ENCODE data around the gene MEIS1. TPM values are rescaled to one million over a fixed set of nuclear protein-coding genes. Genes with fewer than 3 reads are reported as not detected.

Gene MEIS1
- total RNA-seq, 1 donor from 2014 or later: 40.1 TPM

- ATAC-seq: peak; percentile 58
- DNase-seq (ENCODE audit: missing footprints): no peak
- intact Hi-C loops (cut with DNase I): no loop called here
Observed at GRCh38 chr2:66456183-66457041, 21.5 kb downstream of the MEIS1 start.

- ATAC-seq (no peak), DNase-seq (ENCODE audit: missing footprints) (no peak)
- intact Hi-C loops (cut with DNase I): no loop called here
Observed at GRCh38 chr2:66457545-66457944, 22.6 kb downstream of the MEIS1 start.

GRCh38 chr2:66460031-66460430 lies 25.1 kb downstream of the MEIS1 start:
- ATAC-seq (no peak), DNase-seq (ENCODE audit: missing footprints) (no peak)
- intact Hi-C loops (cut with DNase I): no loop called here

GRCh38 chr2:66461001-66461663 lies 26.2 kb downstream of the MEIS1 start:
- intact Hi-C loops (cut with DNase I): no loop called here
- DNase-seq (ENCODE audit: missing footprints) (no peak), ATAC-seq (no peak)

- DNase-seq (ENCODE audit: missing footprints): no peak
- intact Hi-C loops (cut with DNase I): no loop called here
- no peak for ATAC-seq
Observed at GRCh38 chr2:66461664-66462500, 27.0 kb downstream of the MEIS1 start.

GRCh38 chr2:66462501-66462825 lies 27.5 kb downstream of the MEIS1 start:
- intact Hi-C loops (cut with DNase I): no loop called here
- ATAC-seq: no peak
- DNase-seq (ENCODE audit: missing footprints): no peak

- ATAC-seq (no peak), DNase-seq (ENCODE audit: missing footprints) (no peak)
- intact Hi-C loops (cut with DNase I): no loop called here
Observed at GRCh38 chr2:66463206-66463755, 28.4 kb downstream of the MEIS1 start.

- DNase-seq (ENCODE audit: missing footprints) (no peak), ATAC-seq (no peak)
- intact Hi-C loops (cut with DNase I): no loop called here
Observed at GRCh38 chr2:66464930-66465637, 30.2 kb downstream of the MEIS1 start.

- ATAC-seq (no peak), DNase-seq (ENCODE audit: missing footprints) (no peak)
- intact Hi-C loops (cut with DNase I): no loop called here
Observed at GRCh38 chr2:66466433-66466832, 31.5 kb downstream of the MEIS1 start.

- DNase-seq (ENCODE audit: missing footprints): no peak
- no peak for ATAC-seq
- intact Hi-C loops (cut with DNase I): no loop called here
Observed at GRCh38 chr2:66467718-66468117, 32.8 kb downstream of the MEIS1 start.

- DNase-seq (ENCODE audit: missing footprints) (no peak), ATAC-seq (no peak)
- intact Hi-C loops (cut with DNase I): no loop called here
Observed at GRCh38 chr2:66469214-66469902, 34.4 kb downstream of the MEIS1 start.

GRCh38 chr2:66470199-66470598 lies 35.3 kb downstream of the MEIS1 start:
- ATAC-seq: no peak
- intact Hi-C loops (cut with DNase I): no loop called here

GRCh38 chr2:66472225-66472843 lies 37.4 kb downstream of the MEIS1 start:
- no peak for ATAC-seq
- intact Hi-C loops (cut with DNase I): no loop called here
- DNase-seq (ENCODE audit: missing footprints): no peak

More at GRCh38 chr2:66470199-66470598, 35.3 kb downstream of the MEIS1 start:
- no peak for DNase-seq (ENCODE audit: missing footprints)

GRCh38 chr2:66477135-66477842 lies 42.4 kb downstream of the MEIS1 start:
- intact Hi-C loops (cut with DNase I): loop anchor here (5.0 kb wide), 1 partner anchor 35 kb away; no protein-coding TSS in a partner anchor

GRCh38 chr2:66478299-66478698 lies 43.4 kb downstream of the MEIS1 start:
- intact Hi-C loops (cut with DNase I): loop anchor here (5.0 kb wide), 1 partner anchor 36 kb away; no protein-coding TSS in a partner anchor
- ATAC-seq (no peak), DNase-seq (ENCODE audit: missing footprints) (no peak)

More at GRCh38 chr2:66477135-66477842, 42.4 kb downstream of the MEIS1 start:
- ATAC-seq (peak; percentile 30), DNase-seq (ENCODE audit: missing footprints) (no peak)

GRCh38 chr2:66478731-66479316 lies 43.9 kb downstream of the MEIS1 start:
- intact Hi-C loops (cut with DNase I): loop anchor here (5.0 kb wide), 1 partner anchor 37 kb away; no protein-coding TSS in a partner anchor
- DNase-seq (ENCODE audit: missing footprints): no peak
- ATAC-seq: peak; percentile 65

Data from Right ventricle myocardium inferior (tissue), 1 donor.